DLD1 (cell line): ENCODE measurements around the gene SLC1A3.

ENCODE experiments used
- in situ Hi-C: cut with HindIII; loops from 2 replicates; pipeline ENCODE4 v1.10.0; 2017; ENCODE audit warnings: low sequenced_read_pairs

Gene SLC1A3

GRCh38 chr5:36654564-36654963 lies 48.2 kb downstream of the SLC1A3 start:
- in situ Hi-C loops: no loop called here

GRCh38 chr5:36655161-36655560 lies 48.8 kb downstream of the SLC1A3 start:
- in situ Hi-C loops: no loop called here

DNA sequence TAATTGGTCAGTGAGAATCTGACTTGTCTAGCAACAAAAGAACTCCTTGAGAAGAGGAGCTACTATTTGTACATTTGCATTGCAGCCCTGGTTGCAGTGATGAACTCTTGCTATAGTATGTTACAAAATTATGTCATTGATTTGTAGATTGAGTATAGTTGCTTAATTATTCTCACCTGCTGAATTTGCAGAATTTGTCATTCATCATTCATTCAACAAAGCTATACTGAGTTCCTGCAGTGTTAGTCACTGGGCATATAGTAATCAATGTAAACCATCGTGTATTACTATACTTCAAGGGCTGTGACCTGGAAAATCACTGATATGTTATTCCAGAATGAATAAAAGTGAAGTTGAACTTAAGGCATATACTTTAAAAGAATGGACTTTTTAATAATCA lies 50.1 kb downstream of the SLC1A3 start:
- in situ Hi-C loops: no loop called here

- in situ Hi-C loops: no loop called here
Measured at GRCh38 chr5:36657563-36657995, 51.2 kb downstream of the SLC1A3 start.

GRCh38 chr5:36658038-36658756 lies 51.8 kb downstream of the SLC1A3 start:
- in situ Hi-C loops: no loop called here

GRCh38 chr5:36659411-36659810 lies 53.0 kb downstream of the SLC1A3 start:
- in situ Hi-C loops: no loop called here

- in situ Hi-C loops: no loop called here
Measured at GRCh38 chr5:36660397-36661049, 54.1 kb downstream of the SLC1A3 start.

DNA sequence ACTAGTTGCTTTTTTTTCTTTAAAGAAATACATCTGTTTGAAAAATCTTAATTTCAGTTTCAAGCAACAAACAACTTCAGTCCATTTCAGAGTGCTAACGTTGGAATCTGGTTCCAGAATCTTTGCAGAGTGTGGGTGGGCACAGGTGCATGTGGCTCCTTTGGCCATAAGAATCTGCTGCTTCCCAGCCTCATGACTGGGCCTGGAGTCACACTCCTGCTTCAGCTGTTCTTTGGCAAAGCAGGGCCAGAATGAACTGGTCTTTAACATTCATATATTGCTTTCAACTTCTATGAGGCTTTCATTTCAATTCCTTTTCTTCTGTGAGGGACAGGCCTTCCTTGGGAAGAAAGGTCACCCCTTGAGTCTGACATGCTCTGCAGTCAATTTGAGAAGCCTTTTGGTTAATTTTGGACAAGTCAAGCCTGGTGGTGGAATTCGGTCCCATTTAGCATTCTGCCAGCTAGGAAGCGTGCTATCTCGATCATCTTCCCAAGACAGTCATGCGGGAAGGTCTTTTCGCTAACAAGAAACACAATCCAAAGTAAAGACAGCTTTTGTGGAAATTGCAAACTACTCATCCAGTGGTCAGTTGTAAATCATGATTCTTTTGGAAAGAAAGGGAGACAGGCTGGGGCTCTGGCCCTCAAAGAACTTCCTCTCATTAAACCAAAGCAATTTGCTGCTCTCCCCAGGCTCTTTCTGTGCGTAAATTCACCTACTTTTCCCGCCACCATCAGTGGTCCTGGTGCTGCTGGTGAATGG lies 55.2 kb downstream of the SLC1A3 start:
- in situ Hi-C loops: no loop called here

GRCh38 chr5:36662291-36662851 lies 56.0 kb downstream of the SLC1A3 start:
- in situ Hi-C loops: no loop called here

DNA sequence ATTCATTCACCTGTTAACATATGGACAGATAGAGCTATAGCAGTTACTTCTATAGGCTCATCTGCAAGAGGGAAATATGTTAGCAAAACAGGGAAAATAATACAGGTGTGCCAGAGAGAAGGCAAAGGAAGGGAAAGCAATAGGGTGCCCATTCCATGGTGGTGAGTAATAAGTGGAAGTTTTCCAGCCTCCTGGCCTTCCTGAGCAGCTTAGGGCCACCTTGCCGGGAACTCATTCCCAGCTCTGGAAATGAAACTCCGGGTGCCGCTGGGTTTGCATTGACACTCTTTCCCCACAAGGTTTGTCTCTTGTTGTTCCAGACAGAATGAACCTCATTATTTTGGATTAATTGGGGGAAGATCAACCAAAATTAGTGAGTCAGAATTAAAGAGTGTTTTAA lies 58.4 kb downstream of the SLC1A3 start:
- in situ Hi-C loops: no loop called here

DNA sequence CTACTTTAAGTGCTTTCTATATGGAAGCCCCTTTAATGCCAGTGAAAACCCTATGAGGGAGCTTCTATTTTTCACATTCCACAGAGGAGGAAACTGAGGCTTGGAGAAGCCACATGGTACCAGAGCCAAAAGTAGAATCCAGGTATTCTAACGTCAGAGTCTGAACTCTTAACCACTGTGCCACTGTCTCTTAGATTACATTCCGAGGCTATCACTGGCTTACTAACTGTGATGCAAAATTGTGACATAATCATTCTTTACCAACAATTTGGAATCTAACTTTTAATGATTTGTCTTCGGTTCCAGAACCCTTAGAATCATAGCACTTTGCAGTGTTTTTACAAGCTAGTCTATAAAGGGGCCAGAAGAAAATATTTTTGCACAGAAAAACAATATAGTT lies 59.2 kb downstream of the SLC1A3 start:
- in situ Hi-C loops: no loop called here

- in situ Hi-C loops: no loop called here
Measured at GRCh38 chr5:36666274-36666673, 59.9 kb downstream of the SLC1A3 start.

DNA sequence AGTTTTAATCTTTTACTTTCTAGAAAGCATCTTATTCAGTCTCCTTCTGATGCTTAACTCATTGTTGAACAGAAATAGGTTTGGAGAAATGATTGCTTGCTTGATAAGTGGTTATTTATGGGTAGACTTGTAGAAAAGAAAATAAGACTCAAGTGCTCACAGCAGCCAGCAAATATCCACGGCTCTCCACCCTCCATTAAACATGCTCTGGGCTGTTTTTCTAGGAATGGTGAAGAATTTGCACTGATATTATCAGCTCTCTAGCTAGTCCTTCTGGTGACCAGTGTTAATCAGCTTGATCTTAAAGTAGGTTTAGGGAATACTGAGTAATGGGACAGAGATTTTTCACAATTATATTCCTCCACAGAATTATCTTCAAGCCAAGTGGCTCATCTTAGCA lies 60.6 kb downstream of the SLC1A3 start:
- in situ Hi-C loops: no loop called here

- in situ Hi-C loops: no loop called here
Measured at GRCh38 chr5:36667824-36668223, 61.4 kb downstream of the SLC1A3 start.

GRCh38 chr5:36669015-36669651 lies 62.7 kb downstream of the SLC1A3 start:
- in situ Hi-C loops: no loop called here

GRCh38 chr5:36670548-36670947 lies 64.1 kb downstream of the SLC1A3 start:
- in situ Hi-C loops: no loop called here

DNA sequence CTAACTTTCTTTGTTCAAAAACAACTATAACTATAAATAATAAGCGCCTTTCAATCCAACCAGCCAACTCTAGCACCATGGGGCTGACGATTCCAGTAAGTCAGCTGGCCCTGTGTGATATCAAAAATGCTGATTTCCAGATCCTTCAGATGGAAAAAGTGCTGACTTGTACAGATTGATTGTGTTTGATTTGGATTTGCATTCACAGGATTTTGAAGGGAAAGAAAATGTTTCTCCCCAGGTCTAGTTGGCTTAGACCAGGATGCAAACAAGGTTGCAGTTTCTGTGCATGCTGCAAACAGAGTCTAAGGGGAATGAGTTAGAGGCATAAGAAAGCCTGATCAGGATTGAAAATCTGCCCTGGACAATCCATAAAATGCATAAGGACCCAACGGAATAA lies 68.9 kb downstream of the SLC1A3 start:
- in situ Hi-C loops: loop anchor here (25.0 kb wide), 1 partner anchor 263 kb away; no protein-coding TSS in a partner anchor

DNA sequence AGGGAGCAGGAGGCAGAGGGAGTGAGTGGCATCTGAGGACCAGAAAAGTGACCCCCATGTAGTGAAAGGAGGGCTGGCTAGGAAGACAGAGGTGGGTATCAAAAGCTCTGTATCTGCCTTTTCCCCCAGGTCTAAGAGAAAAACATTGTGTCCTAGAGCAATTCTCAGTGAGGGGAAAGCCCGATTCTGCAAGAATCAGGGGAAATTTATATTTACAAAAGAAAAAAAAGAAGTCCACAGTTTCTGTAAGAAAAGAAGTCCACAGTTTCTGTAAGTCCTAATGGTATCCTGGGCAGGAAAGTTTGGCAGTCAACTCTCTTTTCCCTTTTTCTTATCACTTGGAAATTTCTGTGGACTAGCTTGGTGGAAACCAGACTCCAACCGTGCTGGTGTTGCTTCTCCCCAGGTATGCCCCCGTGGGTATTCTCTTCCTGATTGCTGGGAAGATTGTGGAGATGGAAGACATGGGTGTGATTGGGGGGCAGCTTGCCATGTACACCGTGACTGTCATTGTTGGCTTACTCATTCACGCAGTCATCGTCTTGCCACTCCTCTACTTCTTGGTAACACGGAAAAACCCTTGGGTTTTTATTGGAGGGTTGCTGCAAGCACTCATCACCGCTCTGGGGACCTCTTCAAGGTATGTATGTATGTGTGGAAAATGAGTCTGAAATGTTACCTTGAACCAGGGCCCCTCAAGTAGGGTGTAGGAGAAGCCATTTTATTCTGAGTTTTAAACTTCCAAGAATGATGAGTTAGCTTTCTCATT lies 73.0 kb downstream of the SLC1A3 start:
- in situ Hi-C loops: loop anchor here (25.0 kb wide), 1 partner anchor 267 kb away; no protein-coding TSS in a partner anchor

- in situ Hi-C loops: loop anchor here (25.0 kb wide), 1 partner anchor 268 kb away; no protein-coding TSS in a partner anchor
Measured at GRCh38 chr5:36680066-36680465, 73.7 kb downstream of the SLC1A3 start.

- in situ Hi-C loops: loop anchor here (25.0 kb wide), 1 partner anchor 269 kb away; no protein-coding TSS in a partner anchor
Measured at GRCh38 chr5:36681711-36682110, 75.3 kb downstream of the SLC1A3 start.
